Measurements from ENCODE around the gene AFF1. TPM values are rescaled to one million over a fixed set of nuclear protein-coding genes. Genes with fewer than 3 reads are reported as not detected.
A peak's percentile ranks its signal among the peaks of the same experiment; 100 is the strongest.

Gene AFF1
- total RNA-seq, 1 donor from 2014 or later = 99.9 TPM

DNA sequence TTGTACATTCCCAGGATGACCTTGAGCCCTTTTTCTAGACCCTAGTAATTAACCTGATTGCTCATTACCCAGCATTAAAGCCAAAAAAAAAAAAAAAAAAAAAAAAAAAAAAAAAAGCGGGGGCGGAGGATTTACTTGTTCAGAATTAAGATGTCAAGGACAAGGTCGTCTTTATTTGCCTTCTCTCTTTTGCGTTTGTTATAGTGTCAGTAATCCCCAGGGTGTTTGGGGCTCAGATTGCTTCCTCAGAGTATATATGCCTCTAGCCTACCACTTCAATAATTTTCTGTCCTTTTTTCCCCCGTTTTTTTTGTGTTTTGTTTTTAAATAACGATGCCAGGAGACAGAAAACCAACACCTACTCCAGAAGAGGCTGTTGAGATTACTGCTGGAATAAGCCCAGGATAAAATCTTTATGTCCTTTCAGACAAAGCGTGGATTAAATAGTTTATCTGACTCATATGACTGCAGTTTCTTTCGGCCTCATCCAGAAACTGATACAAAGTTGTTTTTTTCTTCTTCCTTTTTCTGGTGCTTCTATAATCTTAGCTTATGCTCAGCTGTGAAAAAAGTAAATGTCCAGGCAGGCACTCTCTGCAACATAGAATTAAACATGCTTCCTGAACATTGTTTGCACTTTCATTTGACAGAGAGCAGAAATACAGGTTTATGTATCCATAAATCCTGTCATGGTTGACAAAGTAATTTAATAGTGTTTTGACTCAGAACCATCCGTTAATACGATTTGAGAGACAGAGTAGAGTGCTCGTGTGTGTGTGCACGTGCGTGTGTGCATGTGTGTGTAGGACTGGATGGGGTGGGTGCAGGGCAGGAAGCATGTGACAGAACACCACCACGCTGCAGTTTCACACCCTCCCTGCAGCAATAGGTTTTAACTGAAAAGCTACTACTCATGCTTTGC is 138.6 kb downstream of the AFF1 start:
- Histone ChIP-seq H3K4me1 (peaks cover 90% of the 10 kb centered on the region), H3K4me3 (peak overlapping the region in 1 of 2 donors; percentile 4), H3K36me3 (no peaks in the 10 kb centered on the region), H3K27me3 (no peaks in the 10 kb centered on the region), H3K27ac (peak overlapping the region; percentile 43), H3K9me3 (no peaks in the 10 kb centered on the region)
- intact Hi-C loops (cut with DNase I) = no loop called here
- TF ChIP-seq POLR2A (IDR thresholded peaks at IDR 0.05) (no peak), POLR2AphosphoS5 (IDR thresholded peaks at IDR 0.05; ENCODE audit: insufficient read depth in 1 of 2, low read depth in 1 of 2) (peak in 1 of 2 donors; percentile 85)
- TF ChIP-seq, protein P1, sequence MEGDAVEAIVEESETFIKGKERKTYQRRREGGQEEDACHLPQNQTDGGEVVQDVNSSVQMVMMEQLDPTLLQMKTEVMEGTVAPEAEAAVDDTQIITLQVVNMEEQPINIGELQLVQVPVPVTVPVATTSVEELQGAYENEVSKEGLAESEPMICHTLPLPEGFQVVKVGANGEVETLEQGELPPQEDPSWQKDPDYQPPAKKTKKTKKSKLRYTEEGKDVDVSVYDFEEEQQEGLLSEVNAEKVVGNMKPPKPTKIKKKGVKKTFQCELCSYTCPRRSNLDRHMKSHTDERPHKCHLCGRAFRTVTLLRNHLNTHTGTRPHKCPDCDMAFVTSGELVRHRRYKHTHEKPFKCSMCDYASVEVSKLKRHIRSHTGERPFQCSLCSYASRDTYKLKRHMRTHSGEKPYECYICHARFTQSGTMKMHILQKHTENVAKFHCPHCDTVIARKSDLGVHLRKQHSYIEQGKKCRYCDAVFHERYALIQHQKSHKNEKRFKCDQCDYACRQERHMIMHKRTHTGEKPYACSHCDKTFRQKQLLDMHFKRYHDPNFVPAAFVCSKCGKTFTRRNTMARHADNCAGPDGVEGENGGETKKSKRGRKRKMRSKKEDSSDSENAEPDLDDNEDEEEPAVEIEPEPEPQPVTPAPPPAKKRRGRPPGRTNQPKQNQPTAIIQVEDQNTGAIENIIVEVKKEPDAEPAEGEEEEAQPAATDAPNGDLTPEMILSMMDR (IDR thresholded peaks at IDR 0.05) = no peak
- no peak for DNase-seq (ENCODE audit: extremely low spot score in 2 of 2)

DNA sequence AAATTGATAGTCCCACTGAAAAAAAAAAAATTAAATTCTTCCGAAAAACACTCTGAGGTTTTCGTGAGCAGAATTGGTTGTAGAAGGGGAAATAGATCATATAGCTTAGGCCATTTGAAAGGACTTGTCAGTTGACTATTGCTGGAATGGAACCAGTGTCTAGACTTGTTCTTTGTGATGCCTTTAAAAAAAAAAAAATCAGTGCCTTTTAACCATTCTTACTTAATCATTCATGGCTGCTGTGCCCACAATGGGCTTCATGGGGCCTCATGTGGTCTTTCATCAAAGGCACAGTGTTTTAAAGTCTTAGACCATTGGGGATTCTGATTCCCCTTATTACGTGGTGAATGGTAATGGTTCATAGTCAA is 139.3 kb downstream of the AFF1 start:
- Histone ChIP-seq H3K27ac (peak overlapping the region; percentile 43), H3K4me1 (peaks cover 90% of the 10 kb centered on the region), H3K36me3 (no peaks in the 10 kb centered on the region), H3K9me3 (no peaks in the 10 kb centered on the region), H3K4me3 (no peak overlapping the region), H3K27me3 (no peaks in the 10 kb centered on the region)
- intact Hi-C loops (cut with DNase I) = no loop called here
- TF ChIP-seq POLR2AphosphoS5 (IDR thresholded peaks at IDR 0.05; ENCODE audit: insufficient read depth in 1 of 2, low read depth in 1 of 2) (no peak), POLR2A (IDR thresholded peaks at IDR 0.05) (no peak)
- TF ChIP-seq, protein P1 (IDR thresholded peaks at IDR 0.05) = no peak
- DNase-seq (ENCODE audit: extremely low spot score in 2 of 2) = no peak

DNA sequence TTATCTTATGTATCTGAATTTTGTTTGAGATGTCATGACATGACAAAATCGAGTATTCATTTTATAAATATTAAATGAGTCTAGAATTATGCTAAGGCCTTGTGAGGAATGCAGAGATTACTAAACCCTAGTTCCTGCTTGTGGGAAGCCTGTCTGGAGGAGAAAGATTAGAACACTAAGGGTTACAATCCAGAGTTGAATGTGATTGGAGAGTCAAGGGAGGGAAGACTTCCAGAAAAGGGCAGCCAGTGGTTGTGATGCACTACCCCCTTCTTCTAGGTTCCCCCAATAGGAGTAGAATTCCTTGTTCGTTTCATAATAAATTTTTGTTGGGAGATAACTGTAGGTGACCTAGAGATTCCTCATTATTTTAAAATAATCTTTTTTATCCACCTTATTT is 141.1 kb downstream of the AFF1 start:
- TF ChIP-seq POLR2AphosphoS5 (IDR thresholded peaks at IDR 0.05; ENCODE audit: insufficient read depth in 1 of 2, low read depth in 1 of 2) (no peak), POLR2A (IDR thresholded peaks at IDR 0.05) (no peak)
- TF ChIP-seq, protein P1 (IDR thresholded peaks at IDR 0.05) = no peak
- no peaks in the 10 kb centered on the region for H3K27me3 ChIP-seq
- H3K4me1 ChIP-seq = peaks cover 97% of the 10 kb centered on the region
- DNase-seq (ENCODE audit: extremely low spot score in 2 of 2) = no peak
- no peaks in the 10 kb centered on the region for H3K9me3 ChIP-seq
- H3K4me3 ChIP-seq = no peak overlapping the region
- no peaks in the 10 kb centered on the region for H3K36me3 ChIP-seq
- intact Hi-C loops (cut with DNase I) = no loop called here
- H3K27ac ChIP-seq = peak overlapping the region; percentile 28

DNA sequence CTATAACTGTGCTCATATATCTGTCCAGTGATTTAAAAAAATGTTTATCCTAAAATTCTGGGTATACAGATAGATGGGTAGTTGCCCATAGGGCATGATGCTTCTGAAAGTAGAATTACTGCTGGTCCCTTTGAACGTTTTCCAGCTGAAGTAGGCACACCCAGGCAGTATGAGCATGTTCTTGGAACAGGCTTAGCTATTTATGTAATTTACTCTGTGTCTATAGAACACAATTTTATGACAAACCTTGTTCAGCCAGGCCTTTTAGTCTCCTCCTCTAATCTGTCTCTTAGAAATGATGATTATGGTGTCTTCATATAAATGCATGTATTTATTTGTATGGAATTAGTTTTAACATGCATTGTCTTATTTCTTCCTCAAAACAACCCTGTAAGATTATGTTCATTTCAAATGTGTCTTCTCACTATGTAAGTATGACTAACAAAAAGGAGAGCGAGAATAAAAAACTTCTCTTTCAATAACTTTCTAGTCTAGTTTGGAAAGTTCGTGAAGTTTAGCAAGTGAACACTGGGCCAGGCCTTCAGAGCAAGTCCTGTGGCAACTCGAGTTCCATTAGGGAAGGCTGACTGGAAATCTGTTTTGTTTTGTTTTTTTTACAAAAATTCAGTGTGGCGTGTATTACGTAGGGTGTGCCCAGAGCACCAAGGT is 142.0 kb downstream of the AFF1 start:
- Histone ChIP-seq H3K27me3 (no peaks in the 10 kb centered on the region), H3K4me3 (no peak overlapping the region), H3K9me3 (no peaks in the 10 kb centered on the region), H3K36me3 (no peaks in the 10 kb centered on the region), H3K27ac (peak overlapping the region; percentile 52), H3K4me1 (peaks cover 97% of the 10 kb centered on the region)
- DNase-seq (ENCODE audit: extremely low spot score in 2 of 2) = no peak
- peak in 1 of 2 donors; percentile 61 for TF ChIP-seq POLR2AphosphoS5 (IDR thresholded peaks at IDR 0.05; ENCODE audit: insufficient read depth in 1 of 2, low read depth in 1 of 2)
- TF ChIP-seq, protein P1 (IDR thresholded peaks at IDR 0.05) = no peak
- intact Hi-C loops (cut with DNase I) = no loop called here
